Measurements from ENCODE around the gene EYA4.

Gene EYA4

DNA sequence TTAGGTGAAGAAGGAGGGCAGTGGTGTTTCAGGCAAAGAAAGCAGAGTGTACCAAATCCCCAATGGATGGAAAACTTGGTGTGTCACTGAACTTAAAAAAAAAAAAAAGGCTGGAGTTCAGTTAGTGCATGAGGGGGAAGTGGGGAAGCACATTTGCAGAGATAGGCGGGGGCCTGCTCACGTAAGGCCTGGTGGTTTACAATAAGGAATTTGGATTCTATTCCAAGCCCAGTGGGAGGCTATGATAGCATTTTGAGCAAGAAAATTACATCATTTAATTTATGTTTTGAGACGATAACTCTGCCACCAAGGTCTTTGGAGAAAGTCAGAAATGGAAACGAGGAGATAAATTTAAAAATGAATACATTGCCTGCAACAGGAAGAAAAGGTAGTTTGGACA is 225.5 kb downstream of the EYA4 start:
- H3K4me3 ChIP-seq (ENCODE audit: low read depth, low read length), result no peak overlapping the region
- no peak for DNase-seq (ENCODE audit: low read depth)
- TF ChIP-seq, protein P1, sequence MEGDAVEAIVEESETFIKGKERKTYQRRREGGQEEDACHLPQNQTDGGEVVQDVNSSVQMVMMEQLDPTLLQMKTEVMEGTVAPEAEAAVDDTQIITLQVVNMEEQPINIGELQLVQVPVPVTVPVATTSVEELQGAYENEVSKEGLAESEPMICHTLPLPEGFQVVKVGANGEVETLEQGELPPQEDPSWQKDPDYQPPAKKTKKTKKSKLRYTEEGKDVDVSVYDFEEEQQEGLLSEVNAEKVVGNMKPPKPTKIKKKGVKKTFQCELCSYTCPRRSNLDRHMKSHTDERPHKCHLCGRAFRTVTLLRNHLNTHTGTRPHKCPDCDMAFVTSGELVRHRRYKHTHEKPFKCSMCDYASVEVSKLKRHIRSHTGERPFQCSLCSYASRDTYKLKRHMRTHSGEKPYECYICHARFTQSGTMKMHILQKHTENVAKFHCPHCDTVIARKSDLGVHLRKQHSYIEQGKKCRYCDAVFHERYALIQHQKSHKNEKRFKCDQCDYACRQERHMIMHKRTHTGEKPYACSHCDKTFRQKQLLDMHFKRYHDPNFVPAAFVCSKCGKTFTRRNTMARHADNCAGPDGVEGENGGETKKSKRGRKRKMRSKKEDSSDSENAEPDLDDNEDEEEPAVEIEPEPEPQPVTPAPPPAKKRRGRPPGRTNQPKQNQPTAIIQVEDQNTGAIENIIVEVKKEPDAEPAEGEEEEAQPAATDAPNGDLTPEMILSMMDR (IDR thresholded peaks at IDR 0.05; ENCODE audit: low read depth, low read length, missing control alignments), result no peak

DNA sequence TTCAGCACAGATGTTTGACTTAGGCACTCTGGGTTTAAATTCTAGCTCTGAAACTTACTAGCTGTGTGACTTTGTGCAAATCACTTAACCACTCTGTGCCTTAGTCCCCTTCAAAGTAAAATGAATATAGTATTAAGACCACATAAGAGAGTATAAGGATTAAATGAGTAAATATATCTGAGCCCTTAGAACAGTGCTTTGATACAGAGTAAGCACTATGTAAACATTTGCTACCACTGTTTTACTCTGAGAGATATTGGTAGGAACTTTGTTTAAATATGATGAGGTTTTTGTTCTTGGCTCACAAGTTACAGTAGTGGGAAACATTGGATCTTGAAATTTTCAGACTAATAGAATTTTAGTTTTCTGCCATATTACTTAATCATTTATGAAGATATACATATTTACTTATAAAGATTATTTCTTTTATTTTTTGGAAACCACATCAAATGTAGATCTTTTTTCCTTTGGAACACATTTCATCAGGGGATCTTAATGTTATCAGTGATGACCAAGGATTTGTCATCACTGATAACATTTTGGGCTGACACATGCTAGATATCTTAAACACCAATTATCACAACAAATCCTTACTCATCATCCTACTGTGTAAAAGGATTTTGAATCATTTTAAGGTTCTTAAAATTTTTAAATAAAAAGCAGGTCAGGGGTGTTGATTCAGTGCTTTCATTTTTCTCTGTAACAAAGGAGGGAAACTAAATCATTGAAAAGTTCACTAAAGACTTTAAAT is 226.2 kb downstream of the EYA4 start:
- no peak overlapping the region for H3K4me3 ChIP-seq (ENCODE audit: low read depth, low read length)
- no peak for DNase-seq (ENCODE audit: low read depth)
- TF ChIP-seq, protein P1 (IDR thresholded peaks at IDR 0.05; ENCODE audit: low read depth, low read length, missing control alignments), result no peak

DNA sequence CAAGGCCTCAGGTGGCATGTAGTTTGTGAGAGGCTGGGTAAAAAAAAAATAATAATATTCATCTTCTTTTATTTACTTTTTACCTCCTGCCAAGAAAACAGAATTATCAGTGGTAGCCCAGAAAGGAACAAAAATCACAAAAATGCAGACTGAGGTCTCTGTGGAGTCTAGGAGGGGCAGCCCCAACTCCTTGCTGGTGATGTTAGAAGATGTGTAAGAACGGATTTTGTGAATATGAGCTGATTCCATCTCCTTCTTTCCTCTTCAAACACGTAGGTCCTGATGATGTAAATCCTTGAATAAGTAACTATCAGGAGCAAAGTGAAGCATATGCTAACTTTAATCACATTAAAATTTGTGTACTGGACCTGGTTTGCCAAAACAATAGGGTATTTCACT is 226.8 kb downstream of the EYA4 start:
- no peak for DNase-seq (ENCODE audit: low read depth)
- H3K4me3 ChIP-seq (ENCODE audit: low read depth, low read length), result no peak overlapping the region

DNA sequence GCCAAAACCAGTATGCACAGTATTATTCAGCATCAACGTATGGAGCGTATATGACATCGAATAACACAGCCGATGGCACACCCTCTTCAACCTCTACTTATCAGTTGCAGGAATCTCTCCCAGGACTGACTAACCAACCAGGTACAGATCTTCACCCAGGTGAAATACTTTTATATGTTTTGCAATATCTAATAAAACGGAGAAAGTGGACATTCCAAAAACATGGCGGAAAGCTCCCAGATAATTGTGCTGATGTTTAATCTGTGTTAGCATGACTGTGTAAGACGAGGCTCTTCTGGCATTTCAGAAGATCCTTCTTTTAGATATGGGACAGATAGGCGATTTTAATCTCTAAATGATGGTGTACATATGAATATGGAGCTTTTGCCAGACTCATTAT is 227.4 kb downstream of the EYA4 start:
- TF ChIP-seq, protein P1 (IDR thresholded peaks at IDR 0.05; ENCODE audit: low read depth, low read length, missing control alignments), result no peak
- H3K4me3 ChIP-seq (ENCODE audit: low read depth, low read length), result no peak overlapping the region
- DNase-seq (ENCODE audit: low read depth), result no peak

More for the DNA sequence above, 226.8 kb downstream of the EYA4 start:
- TF ChIP-seq, protein P1 (IDR thresholded peaks at IDR 0.05; ENCODE audit: low read depth, low read length, missing control alignments), result no peak

DNA sequence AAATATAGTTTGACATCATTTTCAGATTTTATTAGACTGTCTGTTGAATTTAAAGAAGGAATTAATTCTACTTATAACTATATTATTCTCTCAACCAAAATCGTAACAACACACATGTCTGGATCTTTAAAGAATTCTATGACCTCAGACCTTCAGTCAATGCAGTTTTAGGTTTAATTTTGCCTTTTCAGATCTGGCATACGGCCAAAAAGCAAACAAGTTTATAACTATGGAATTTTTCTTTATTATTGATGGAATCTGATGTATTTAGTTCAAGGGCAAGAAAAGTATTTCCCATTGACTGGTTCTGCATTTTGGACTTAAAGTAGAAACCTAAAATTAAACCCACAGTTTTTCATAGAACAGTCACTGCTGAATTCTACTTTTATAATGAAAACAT is 233.4 kb downstream of the EYA4 start:
- no peak for DNase-seq (ENCODE audit: low read depth)
- H3K4me3 ChIP-seq (ENCODE audit: low read depth, low read length), result no peak overlapping the region
- TF ChIP-seq, protein P1 (IDR thresholded peaks at IDR 0.05; ENCODE audit: low read depth, low read length, missing control alignments), result no peak

DNA sequence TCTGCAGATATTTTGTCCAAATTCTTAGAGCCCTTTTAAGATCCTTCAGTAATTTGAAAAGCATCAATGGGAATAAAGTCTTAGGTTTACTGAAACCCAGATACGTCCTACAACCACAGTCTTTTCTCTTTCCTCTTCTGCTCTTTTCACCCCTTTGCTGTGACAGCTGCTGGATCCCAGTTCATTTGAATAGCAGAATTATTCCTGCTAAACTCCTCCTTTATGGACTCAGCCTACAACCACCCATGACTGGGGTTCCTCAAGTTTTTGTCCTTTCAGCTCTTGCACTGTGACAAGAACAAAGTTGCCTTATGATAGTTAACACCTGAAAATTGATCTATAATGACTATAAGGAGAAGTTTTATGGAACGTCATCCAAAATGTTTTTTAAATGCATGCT is 237.5 kb downstream of the EYA4 start:
- TF ChIP-seq, protein P1 (IDR thresholded peaks at IDR 0.05; ENCODE audit: low read depth, low read length, missing control alignments), result no peak
- no peak for DNase-seq (ENCODE audit: low read depth)
- H3K4me3 ChIP-seq (ENCODE audit: low read depth, low read length), result no peak overlapping the region

DNA sequence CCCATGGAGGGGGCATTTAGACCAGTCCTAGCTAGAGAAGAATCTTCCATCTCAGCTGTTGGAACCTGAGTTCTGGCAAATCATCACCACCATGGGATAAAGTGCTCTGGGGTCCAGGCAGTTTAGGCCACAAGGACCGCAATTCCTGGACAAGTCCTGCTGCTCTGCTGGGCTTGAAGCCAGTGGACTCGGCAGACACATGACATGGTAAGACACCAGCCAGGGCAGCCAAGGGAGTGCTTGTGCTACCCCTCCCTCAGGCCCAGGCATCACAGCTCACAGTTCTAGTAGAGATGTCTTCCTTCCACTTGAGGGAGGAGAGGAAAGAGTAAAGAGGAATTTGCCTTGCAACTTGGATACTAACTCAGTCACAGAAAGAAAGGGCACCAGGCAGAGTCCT is 246.0 kb downstream of the EYA4 start:
- TF ChIP-seq, protein P1 (IDR thresholded peaks at IDR 0.05; ENCODE audit: low read depth, low read length, missing control alignments), result no peak
- no peak for DNase-seq (ENCODE audit: low read depth)
- no peak overlapping the region for H3K4me3 ChIP-seq (ENCODE audit: low read depth, low read length)

All from GM12864 (cell line).